ENCODE results near the gene AADACL4.

The AADACL4 gene

DNA sequence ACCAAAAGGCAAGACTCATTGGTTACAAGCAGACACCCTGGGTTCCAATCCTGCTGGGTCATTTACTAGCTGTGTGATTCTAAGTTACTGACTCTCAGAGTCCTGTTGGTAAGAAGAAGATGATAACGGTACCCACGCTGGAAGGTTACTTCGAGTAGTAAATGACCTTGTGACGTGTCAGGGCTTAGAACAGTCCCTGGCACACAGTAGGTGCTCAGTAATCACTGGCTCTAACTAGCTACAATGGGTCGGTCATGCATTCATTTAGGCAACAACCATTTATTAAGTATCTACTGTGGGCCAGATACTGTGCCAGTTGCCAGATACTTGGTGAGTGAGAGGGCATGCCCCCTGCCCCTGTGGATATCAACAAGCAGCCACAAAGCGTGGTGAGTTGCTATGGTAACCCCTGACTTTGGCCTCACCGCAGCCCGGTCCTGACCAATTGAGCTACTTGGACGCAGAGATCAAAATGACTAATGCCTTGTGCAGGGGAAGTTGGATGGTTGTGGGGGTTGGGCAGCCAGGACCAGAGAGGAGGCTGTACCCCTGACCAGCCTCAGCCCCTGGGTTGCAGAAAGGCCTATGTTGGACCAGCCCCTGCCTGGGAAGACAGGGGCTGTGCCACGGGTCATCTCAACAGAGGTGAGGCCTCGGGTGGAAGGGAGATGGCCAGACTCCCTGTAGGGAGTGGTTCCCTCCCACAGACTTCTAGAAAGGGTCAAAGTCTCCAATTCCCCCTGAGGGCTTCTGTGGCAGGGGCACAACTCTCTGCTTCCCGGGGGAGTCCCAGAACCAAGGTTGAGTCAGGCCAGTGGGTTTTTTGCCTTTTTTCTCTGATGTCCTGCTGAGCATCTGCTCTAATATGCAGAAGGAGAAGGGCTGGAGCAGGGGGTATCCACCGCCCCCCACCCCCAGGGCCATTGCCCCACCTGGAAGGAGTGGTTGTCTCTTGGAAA is 41.9 kb upstream of the AADACL4 start:
- Histone ChIP-seq H3K4me3 (replicated peaks; ENCODE audit: low read depth, low read length) (no peak overlapping the region), H3K36me3 (ENCODE audit: control insufficient read depth, insufficient read depth, low read length) (no peaks in the 10 kb centered on the region), H3K27me3 (replicated peaks; ENCODE audit: control insufficient read depth, insufficient read depth, low read length) (no peaks in the 10 kb centered on the region; the same call in none of the 2 replicates)
- DNase-seq (ENCODE audit: extremely low read depth, insufficient read length): no peak
- TF ChIP-seq, protein P1, sequence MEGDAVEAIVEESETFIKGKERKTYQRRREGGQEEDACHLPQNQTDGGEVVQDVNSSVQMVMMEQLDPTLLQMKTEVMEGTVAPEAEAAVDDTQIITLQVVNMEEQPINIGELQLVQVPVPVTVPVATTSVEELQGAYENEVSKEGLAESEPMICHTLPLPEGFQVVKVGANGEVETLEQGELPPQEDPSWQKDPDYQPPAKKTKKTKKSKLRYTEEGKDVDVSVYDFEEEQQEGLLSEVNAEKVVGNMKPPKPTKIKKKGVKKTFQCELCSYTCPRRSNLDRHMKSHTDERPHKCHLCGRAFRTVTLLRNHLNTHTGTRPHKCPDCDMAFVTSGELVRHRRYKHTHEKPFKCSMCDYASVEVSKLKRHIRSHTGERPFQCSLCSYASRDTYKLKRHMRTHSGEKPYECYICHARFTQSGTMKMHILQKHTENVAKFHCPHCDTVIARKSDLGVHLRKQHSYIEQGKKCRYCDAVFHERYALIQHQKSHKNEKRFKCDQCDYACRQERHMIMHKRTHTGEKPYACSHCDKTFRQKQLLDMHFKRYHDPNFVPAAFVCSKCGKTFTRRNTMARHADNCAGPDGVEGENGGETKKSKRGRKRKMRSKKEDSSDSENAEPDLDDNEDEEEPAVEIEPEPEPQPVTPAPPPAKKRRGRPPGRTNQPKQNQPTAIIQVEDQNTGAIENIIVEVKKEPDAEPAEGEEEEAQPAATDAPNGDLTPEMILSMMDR (IDR thresholded peaks at IDR 0.05; ENCODE audit: insufficient read depth, low read length, poor library complexity, severe bottlenecking): no peak

DNA sequence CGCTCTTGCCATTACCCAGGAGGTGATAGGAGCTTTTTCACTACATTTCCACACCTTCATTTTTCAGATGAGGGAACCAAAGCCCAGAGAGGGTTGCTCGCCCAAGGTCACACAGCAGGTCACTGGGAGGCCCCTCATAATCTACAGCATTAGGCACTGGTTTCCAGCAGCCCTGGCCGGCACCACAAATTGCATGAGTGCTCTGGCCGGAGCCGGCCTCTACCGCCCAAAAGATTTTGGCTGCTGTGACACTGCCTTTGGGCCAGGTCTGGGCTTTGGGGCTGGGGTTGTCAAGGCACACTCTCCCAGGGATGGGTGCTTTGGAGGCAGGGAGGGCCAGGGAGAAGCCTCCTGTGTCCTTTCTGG is 41.2 kb upstream of the AADACL4 start:
- DNase-seq (ENCODE audit: extremely low read depth, insufficient read length): no peak
- H3K4me3 ChIP-seq (replicated peaks; ENCODE audit: low read depth, low read length): no peak overlapping the region
- H3K36me3 ChIP-seq (ENCODE audit: control insufficient read depth, insufficient read depth, low read length): no peaks in the 10 kb centered on the region
- H3K27me3 ChIP-seq (replicated peaks; ENCODE audit: control insufficient read depth, insufficient read depth, low read length): no peaks in the 10 kb centered on the region; the same call in none of the 2 replicates
- TF ChIP-seq, protein P1 (IDR thresholded peaks at IDR 0.05; ENCODE audit: insufficient read depth, low read length, poor library complexity, severe bottlenecking): no peak

- Histone ChIP-seq H3K27me3 (replicated peaks; ENCODE audit: control insufficient read depth, insufficient read depth, low read length) (no peaks in the 10 kb centered on the region; the same call in 1 of the 2 replicates), H3K4me3 (replicated peaks; ENCODE audit: low read depth, low read length) (no peak overlapping the region), H3K36me3 (ENCODE audit: control insufficient read depth, insufficient read depth, low read length) (no peaks in the 10 kb centered on the region)
- no peak for DNase-seq (ENCODE audit: extremely low read depth, insufficient read length)
- TF ChIP-seq, protein P1 (IDR thresholded peaks at IDR 0.05; ENCODE audit: insufficient read depth, low read length, poor library complexity, severe bottlenecking): no peak
Measured at GRCh38 chr1:12603224-12603623, 40.7 kb upstream of the AADACL4 start.

- Histone ChIP-seq H3K36me3 (ENCODE audit: control insufficient read depth, insufficient read depth, low read length) (no peaks in the 10 kb centered on the region), H3K4me3 (replicated peaks; ENCODE audit: low read depth, low read length) (no peak overlapping the region), H3K27me3 (replicated peaks; ENCODE audit: control insufficient read depth, insufficient read depth, low read length) (no peaks in the 10 kb centered on the region; the same call in 1 of the 2 replicates)
- DNase-seq (ENCODE audit: extremely low read depth, insufficient read length): no peak
- TF ChIP-seq, protein P1 (IDR thresholded peaks at IDR 0.05; ENCODE audit: insufficient read depth, low read length, poor library complexity, severe bottlenecking): no peak
Measured at GRCh38 chr1:12604114-12604874, 39.6 kb upstream of the AADACL4 start.

DNA sequence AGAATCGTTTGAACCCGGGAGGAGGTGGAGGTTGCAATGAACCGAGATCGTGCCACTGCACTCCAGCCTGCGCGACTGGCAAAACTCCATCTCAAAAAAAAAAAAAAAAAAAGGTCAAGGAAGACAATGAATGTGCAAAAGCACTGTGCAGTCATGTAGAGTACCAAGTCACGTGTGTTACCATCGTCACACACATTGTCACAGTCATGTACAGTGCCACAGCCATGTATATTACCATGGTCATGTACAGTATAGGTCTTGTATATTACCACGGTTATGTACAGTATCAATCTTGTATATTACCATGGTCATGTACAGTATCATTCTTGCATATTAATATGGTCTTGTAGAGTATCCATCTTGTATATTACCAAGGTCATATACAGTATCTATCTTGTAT is 38.9 kb upstream of the AADACL4 start:
- Histone ChIP-seq H3K36me3 (ENCODE audit: control insufficient read depth, insufficient read depth, low read length) (no peaks in the 10 kb centered on the region), H3K4me3 (replicated peaks; ENCODE audit: low read depth, low read length) (no peak overlapping the region), H3K27me3 (replicated peaks; ENCODE audit: control insufficient read depth, insufficient read depth, low read length) (peaks cover 3% of the 10 kb centered on the region)
- TF ChIP-seq, protein P1 (IDR thresholded peaks at IDR 0.05; ENCODE audit: insufficient read depth, low read length, poor library complexity, severe bottlenecking): no peak
- DNase-seq (ENCODE audit: extremely low read depth, insufficient read length): no peak

Data from GM06990 (cell line).